Tibial artery (tissue), 4 donors: ENCODE results near the gene NCAPH2.
A peak's percentile ranks its signal among the peaks of the same experiment; 100 is the strongest.
"Not testable (repeated sequence)": the region's sequence is repeated elsewhere in the genome, so short reads cannot be mapped to it uniquely, and the experiment has no call there.

Experiments
- DNase-seq, 2 donors: peaks; one replicate each; pipeline ENCODE4 v3.0.0-alpha.2; 2019
- H3K27ac ChIP-seq, 2 donors: fragments of 200-600 bp; sonication (generic) in 1 of 2; 1 replicate in 1 of 2; 2 replicates in 1 of 2; pipeline ENCODE4 v1.5.1; 2018 to 2019; ENCODE audit warnings: mild to moderate bottlenecking in 1 of 2
- H3K27me3 ChIP-seq, 2 donors: fragments of 200-600 bp; sonication (generic) in 1 of 2; one replicate each; pipeline versions ENCODE4 v1.5.1 to v1.6.0; 2016 to 2019
- H3K36me3 ChIP-seq, 3 donors: fragments of 200-600 bp; sonication (generic) in 2 of 3; one replicate each; pipeline ENCODE4 v1.5.1; 2016 to 2019; ENCODE audit warnings: mild to moderate bottlenecking in 2 of 3
- H3K4me1 ChIP-seq, 4 donors: fragments of 200-600 bp; sonication (generic) in 2 of 4; 1 replicate in 3 of 4; 2 replicates in 1 of 4; pipeline ENCODE4 v1.5.1; 2016 to 2019
- H3K4me3 ChIP-seq, 2 donors: fragments of 200-600 bp; sonication (generic) in 1 of 2; 1 replicate in 1 of 2; 2 replicates in 1 of 2; pipeline ENCODE4 v1.5.1; 2018 to 2019; ENCODE audit warnings: mild to moderate bottlenecking in 2 of 2
- H3K9me3 ChIP-seq, 3 donors: fragments of 200-600 bp; sonication (generic) in 1 of 3; one replicate each; pipeline ENCODE4 v1.5.1; 2016 to 2019
- CTCF ChIP-seq, 2 experiments: fragments of 200-600 bp in 1 of 2; fragments of 450-650 bp in 1 of 2; IDR thresholded peaks; one replicate each; pipeline ENCODE4 v1.5.1; 2017 to 2019; ENCODE audit warnings: antibody characterized with exemption in 2 of 2, mild to moderate bottlenecking in 1 of 2, moderate library complexity in 1 of 2
- intact Hi-C: fragments of 100-400 bp; cut with DNase I; formaldehyde crosslinking; loops from one replicate; pipeline ENCODE4 v1.15.0; 2023; ENCODE audit warnings: low total_unique reads

NCAPH2 gene

GRCh38 chr22:50516068-50516467, 8.0 kb downstream of the NCAPH2 start:
- Histone ChIP-seq H3K9me3 (no peaks in the 10 kb centered on the region), H3K4me1 (peaks cover 0 to 3% (median 0%) of the 10 kb centered on the region in 4 donors), H3K36me3 (peaks cover 29 to 54% (median 38%) of the 10 kb centered on the region in 3 donors), H3K27me3 (no peaks in the 10 kb centered on the region), H3K27ac (no peak overlapping the region), H3K4me3 (no peak overlapping the region)
- TF ChIP-seq CTCF (IDR thresholded peaks at IDR 0.05) = no peak
- intact Hi-C loops = no loop called here
- no peak for DNase-seq

GRCh38 chr22:50516891-50517290, 8.9 kb downstream of the NCAPH2 start:
- H3K27ac ChIP-seq = no peak overlapping the region
- no peaks in the 10 kb centered on the region for H3K9me3 ChIP-seq
- intact Hi-C loops = no loop called here
- no peaks in the 10 kb centered on the region for H3K27me3 ChIP-seq
- no peak overlapping the region for H3K4me3 ChIP-seq
- H3K36me3 ChIP-seq = peaks cover 31 to 62% (median 45%) of the 10 kb centered on the region in 3 donors
- no peak for TF ChIP-seq CTCF (IDR thresholded peaks at IDR 0.05)
- DNase-seq = peak in 1 of 2 donors; percentile 48
- peaks cover 0 to 3% (median 0%) of the 10 kb centered on the region in 4 donors for H3K4me1 ChIP-seq

GRCh38 chr22:50517495-50518260, 9.7 kb downstream of the NCAPH2 start:
- no peaks in the 10 kb centered on the region for H3K9me3 ChIP-seq
- no peak overlapping the region for H3K4me3 ChIP-seq
- no peak for TF ChIP-seq CTCF (IDR thresholded peaks at IDR 0.05)
- DNase-seq = no peak
- intact Hi-C loops = no loop called here
- H3K36me3 ChIP-seq = peaks cover 39 to 70% (median 53%) of the 10 kb centered on the region in 3 donors
- peaks cover 0 to 3% (median 0%) of the 10 kb centered on the region in 4 donors for H3K4me1 ChIP-seq
- no peak overlapping the region for H3K27ac ChIP-seq
- H3K27me3 ChIP-seq = no peaks in the 10 kb centered on the region

- TF ChIP-seq CTCF (IDR thresholded peaks at IDR 0.05) = no peak
These were observed 10.6 kb downstream of the NCAPH2 start for GRCh38 chr22:50518606-50519005.

GRCh38 chr22:50519151-50519550, 11.1 kb downstream of the NCAPH2 start:
- TF ChIP-seq CTCF (IDR thresholded peaks at IDR 0.05) = no peak
- peaks cover 46 to 85% (median 63%) of the 10 kb centered on the region in 3 donors for H3K36me3 ChIP-seq
- no peak overlapping the region for H3K27ac ChIP-seq
- H3K9me3 ChIP-seq = no peaks in the 10 kb centered on the region
- intact Hi-C loops = no loop called here
- H3K4me1 ChIP-seq = peaks cover 0 to 5% (median 4%) of the 10 kb centered on the region in 4 donors
- no peak for DNase-seq
- no peak overlapping the region for H3K4me3 ChIP-seq
- no peaks in the 10 kb centered on the region for H3K27me3 ChIP-seq

More at GRCh38 chr22:50518606-50519005, 10.6 kb downstream of the NCAPH2 start:
- H3K36me3 ChIP-seq = peaks cover 46 to 79% (median 62%) of the 10 kb centered on the region in 3 donors
- H3K4me3 ChIP-seq = no peak overlapping the region
- no peak for DNase-seq
- H3K9me3 ChIP-seq = no peaks in the 10 kb centered on the region
- H3K4me1 ChIP-seq = no peaks in the 10 kb centered on the region
- H3K27ac ChIP-seq = no peak overlapping the region
- intact Hi-C loops = no loop called here
- H3K27me3 ChIP-seq = no peaks in the 10 kb centered on the region

- intact Hi-C loops, H3K4me3 ChIP-seq, H3K27me3 ChIP-seq, H3K27ac ChIP-seq, H3K9me3 ChIP-seq, DNase-seq: not testable (repeated sequence)
- peaks cover 0 to 15% (median 13%) of the 10 kb centered on the region in 4 donors for H3K4me1 ChIP-seq
- peaks cover 46 to 82% (median 63%) of the 10 kb centered on the region in 3 donors for H3K36me3 ChIP-seq
These were observed 12.2 kb downstream of the NCAPH2 start for GRCh38 chr22:50520184-50520583.
